GM08714 (cell line): ENCODE results near the gene KIAA0513.
"Not testable (repeated sequence)": the region's sequence is repeated elsewhere in the genome, so short reads cannot be mapped to it uniquely, and the experiment has no call there.

Experiments used
- H3K4me3 ChIP-seq: fragments of 200-500 bp; sonication (Bioruptor generic); 2 replicates; pipeline ENCODE4 v1.5.1; 2014; ENCODE audit warnings: mild to moderate bottlenecking, low read length, inconsistent platforms
- ZNF274 ChIP-seq: IDR thresholded peaks from 2 replicates; pipeline ENCODE4 v1.6.1; 2012; ENCODE audit warnings: mild to moderate bottlenecking, low read depth, low read length

Gene KIAA0513

DNA sequence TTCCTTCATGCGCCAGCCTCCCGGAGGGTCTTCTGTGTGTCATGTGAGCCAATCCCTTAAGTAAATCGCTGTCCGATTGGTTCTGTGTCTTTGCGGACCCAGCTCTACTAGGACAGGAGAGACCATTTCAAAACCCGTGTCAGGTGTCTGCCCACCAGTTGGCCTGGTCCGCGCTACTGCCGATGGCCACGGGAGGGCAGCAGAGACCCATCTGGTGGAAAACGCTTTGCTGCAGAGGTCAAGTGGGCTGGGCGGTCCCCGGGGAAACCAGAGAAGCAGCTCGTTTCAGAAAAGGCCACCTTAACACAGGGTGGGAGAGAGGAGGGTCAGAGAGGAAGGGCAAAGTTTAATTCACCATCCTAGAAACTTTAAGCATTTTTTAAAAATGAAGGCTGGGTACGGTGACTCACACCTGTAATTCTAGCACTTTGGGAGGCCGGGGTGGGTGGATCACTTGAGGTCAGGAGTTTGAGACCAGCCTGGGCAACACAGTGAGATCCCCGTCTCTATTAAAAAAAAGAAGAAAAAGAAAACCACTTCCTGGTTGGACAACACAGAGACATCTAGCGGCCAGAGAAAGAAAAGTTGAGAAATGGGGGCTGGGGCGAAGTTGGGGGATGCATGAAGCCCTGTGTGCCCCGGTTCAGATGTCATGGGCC, 87.4 kb downstream of the KIAA0513 start:
- H3K4me3 ChIP-seq: no peak overlapping the region; the same call in 1 of the 2 replicates

GRCh38 chr16:85117418-85117817, 89.8 kb downstream of the KIAA0513 start:
- no peak overlapping the region for H3K4me3 ChIP-seq
- TF ChIP-seq ZNF274: no peak

More for the DNA sequence above, 87.4 kb downstream of the KIAA0513 start:
- TF ChIP-seq ZNF274: no peak

- TF ChIP-seq ZNF274: no peak
- H3K4me3 ChIP-seq: no peak overlapping the region
These were observed 92.4 kb downstream of the KIAA0513 start for GRCh38 chr16:85120006-85120340.

DNA sequence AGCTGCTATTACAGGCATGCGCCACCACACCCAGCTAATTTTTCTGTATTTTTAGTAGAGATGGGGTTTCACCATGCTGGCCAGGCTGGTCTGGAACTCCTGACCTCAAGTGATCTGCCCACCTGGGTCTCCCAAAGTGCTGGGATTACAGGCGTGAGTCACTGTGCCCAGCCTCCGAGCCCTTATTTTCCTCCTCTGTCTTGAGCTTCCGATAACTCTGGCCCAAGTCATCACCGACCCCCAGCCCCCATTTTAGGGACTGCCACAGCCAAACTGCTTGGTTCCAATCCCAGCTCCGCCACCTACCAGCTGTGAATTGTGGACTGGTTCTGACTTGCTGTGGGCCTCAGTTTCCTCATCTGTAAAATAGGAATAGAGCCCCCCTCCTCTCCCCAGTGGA, 95.8 kb downstream of the KIAA0513 start:
- not testable (repeated sequence) for H3K4me3 ChIP-seq

DNA sequence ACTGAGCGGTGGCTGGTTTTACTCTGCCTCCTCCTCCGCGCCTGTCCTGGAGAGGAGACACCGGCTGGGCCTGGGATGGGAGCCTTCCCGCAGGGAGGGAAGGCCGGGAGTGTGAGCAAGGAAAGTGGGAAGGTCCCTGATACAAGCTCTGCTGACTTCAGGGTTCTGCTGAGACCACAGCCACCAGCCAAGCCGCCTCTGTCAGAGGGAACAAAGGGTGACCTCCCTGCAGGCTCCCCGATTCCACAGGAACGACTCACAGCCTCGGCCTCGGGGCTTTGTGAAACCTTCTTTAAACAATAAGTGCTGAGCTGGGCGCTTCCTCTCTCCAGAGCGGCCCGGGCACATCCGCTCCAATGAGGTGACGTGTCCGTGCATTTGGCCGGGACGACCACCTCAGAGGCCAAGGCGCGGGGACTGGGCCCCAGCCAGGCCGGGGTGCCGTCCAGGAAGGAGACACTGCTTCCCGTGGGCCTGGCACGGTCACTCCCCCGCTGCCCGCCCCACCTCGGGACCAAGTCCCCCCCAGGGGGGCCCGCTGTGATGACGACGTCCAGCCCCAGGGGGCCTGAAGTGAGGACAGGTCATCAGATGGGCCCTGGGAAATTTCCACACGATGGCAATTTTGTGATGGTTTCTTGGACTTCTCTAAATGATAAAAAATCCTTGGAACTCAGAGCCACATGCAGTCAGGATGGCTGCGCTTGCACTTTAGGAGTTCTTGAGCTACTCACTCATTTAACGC, 96.5 kb downstream of the KIAA0513 start:
- H3K4me3 ChIP-seq: no peak overlapping the region
- no peak for TF ChIP-seq ZNF274

DNA sequence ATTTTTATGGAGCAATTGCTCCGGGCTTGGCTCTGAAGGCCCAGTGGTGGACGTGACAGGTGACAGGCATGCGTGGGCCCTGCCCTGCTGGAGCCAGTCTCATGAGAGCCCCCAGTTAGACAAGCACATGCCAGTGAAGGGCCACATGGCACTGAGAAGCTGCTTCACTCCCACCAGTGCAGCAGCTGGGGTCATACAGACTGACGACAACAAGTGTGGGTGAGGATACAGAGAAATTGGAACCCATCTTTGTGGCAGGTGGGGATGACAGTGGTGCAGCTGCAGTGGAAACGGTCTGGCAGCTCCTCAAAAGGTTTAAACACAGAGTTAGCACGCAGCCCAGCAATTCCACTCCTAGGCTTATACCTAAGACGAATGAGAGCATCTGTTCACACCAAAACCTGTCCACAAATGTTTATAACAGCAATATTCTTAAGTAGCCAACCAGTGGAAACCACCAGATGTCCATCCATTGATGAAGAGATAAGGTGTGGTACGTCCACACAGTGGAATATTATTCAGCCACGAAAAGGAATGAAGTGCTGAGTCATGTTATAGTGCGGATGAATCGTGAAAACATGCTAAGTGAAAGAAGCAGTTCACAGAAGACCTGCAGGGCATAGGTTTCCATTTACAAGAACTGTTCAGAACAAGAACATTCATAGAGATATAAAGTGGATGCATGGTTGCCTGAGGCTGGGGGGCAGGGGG, 97.2 kb downstream of the KIAA0513 start:
- no peak overlapping the region for H3K4me3 ChIP-seq
- no peak for TF ChIP-seq ZNF274

DNA sequence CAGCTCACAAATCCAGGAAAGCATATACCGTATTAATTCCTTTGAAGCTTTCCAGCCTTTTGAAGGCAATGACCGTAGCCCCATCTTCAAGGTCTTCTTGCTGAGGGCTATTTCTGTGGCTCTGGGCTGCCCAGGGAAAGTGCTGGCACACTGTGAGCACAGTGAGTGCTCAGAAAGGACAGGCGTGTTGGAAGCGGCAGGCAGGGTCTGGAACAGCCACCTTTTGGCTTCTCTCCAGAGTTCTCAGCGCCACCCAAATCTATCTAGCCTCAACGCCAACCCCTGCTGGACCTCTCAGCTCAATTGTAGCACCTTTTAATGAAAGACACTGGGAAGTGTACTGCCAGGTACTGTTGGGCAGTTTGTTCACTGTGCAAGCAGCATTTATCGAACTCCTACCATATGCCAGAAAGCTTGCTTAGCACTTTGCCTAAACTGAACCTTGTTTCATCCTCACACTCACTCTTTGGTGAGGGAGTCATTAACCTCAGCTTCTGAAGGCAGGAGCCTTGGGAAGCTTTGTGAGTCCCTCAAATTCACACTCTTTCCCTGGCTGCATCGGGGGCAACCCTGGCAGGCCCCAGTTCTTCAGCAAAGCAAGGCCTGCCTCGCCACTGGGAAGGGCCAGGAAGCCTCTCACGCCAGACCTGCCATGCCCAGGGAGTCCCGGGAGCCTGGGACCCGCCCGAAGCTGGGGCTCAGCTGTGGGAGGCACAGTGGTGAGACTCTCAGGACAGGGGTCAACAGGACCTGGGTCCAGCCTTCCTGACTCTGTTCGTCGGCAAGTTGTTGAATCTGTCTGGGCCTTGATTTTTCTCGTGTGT, 98.2 kb downstream of the KIAA0513 start:
- TF ChIP-seq ZNF274: no peak
- no peak overlapping the region for H3K4me3 ChIP-seq

- TF ChIP-seq ZNF274: no peak
- H3K4me3 ChIP-seq: no peak overlapping the region
These were observed 98.8 kb downstream of the KIAA0513 start for GRCh38 chr16:85126394-85126704.

GRCh38 chr16:85126705-85127378, 99.2 kb downstream of the KIAA0513 start:
- H3K4me3 ChIP-seq: no peak overlapping the region
- TF ChIP-seq ZNF274: no peak

DNA sequence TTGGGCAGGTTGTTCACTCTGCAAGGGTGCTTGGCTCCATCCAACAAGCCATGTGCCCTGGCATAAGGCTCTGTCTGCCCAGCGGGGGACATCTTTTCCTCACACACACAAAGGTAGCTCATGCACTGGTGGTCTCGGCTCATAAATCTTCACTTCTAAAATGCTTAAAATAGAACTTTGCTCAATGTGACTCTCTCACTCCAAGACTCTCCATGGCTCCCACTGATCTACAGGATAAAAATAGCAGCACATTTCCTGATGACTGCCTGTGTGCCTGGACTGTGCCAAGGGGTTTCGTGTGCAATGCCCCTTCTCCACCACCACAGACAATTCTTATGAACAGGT, 99.8 kb downstream of the KIAA0513 start:
- H3K4me3 ChIP-seq: no peak overlapping the region

DNA sequence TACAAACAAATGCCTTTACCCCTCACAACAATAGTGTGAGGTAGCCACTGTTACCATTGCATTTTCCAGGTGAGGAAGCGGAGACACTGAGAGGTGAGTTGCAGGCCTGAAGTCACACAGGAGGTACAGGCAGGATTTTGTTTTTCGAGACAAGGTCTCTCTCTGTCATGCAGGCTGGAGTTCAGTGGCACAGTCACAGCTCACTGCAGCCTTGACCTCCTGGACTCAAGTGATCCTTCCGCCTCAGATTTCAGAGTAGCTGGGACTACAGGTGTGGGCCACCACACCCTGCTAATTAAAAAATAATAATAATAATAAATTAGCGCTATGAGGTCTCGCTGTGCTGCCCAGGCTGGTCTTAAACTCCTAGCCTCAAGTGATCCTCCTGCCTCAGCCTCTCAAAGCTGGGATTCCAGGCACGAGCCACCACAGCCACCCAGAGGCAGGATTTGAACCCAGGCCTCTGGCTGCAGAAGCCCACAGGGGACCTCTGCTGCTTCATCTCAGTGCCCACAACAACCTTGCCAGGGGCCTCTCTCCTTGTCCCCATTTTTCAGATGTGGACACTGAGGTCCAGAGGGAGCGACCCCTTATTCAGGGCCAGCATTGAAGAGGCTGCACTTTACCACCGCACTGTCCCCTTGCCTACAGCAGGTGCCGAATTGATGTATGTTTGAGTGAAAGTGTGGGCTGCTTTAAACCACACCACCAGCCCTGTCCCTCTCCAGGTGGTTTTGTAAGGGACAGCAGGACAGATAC, 100.7 kb downstream of the KIAA0513 start:
- no peak for TF ChIP-seq ZNF274
- no peak overlapping the region for H3K4me3 ChIP-seq

More for the DNA sequence above, 99.8 kb downstream of the KIAA0513 start:
- no peak for TF ChIP-seq ZNF274

GRCh38 chr16:85129876-85130704, 102.5 kb downstream of the KIAA0513 start:
- no peak overlapping the region for H3K4me3 ChIP-seq
- TF ChIP-seq ZNF274: no peak

GRCh38 chr16:85130705-85131028, 103.1 kb downstream of the KIAA0513 start:
- no peak for TF ChIP-seq ZNF274

More at GRCh38 chr16:85130705-85131028, 103.1 kb downstream of the KIAA0513 start:
- no peak overlapping the region for H3K4me3 ChIP-seq
